GM12878 (cell line): ENCODE data around the gene DDIT3. TPM values are rescaled to one million over a fixed set of nuclear protein-coding genes. Genes with fewer than 3 reads are reported as not detected.

ENCODE experiments used
- ATAC-seq: fragments of 200-7000 bp; cut with Tn5 transposase; 3 replicates; pipeline ENCODE4 v1.9.1; 2020; ENCODE audit warnings: mild to moderate bottlenecking, moderate library complexity
- BruUV-seq: library from RNA; stranded (reverse); fragments of 400-500 nt; replicated peaks from 2 replicates; lab custom pipeline; 2021; lab: Mats Ljungman, UMichigan
- CTCF ChIA-PET: fragments of 300-600 bp; sonication (Branson Sonifier 250); formaldehyde crosslinking; extraction: SDS; loops from one replicate; lab custom pipeline; 2021; ENCODE audit warnings: inconsistent platforms; lab: Yijun Ruan, JAX
- POLR2A ChIA-PET: fragments of 350-600 bp; formaldehyde crosslinking; extraction: SDS; loops from one replicate; lab custom pipeline; 2021; ENCODE audit warnings: inconsistent platforms; lab: Charles Lee
- RAD21 ChIA-PET: fragments of 300-600 bp; sonication (Branson Sonifier 250); formaldehyde crosslinking; loops from one replicate; lab custom pipeline; 2023; ENCODE audit warnings: antibody characterized with exemption; ENCODE audit not compliant: unreplicated experiment; lab: Charles Lee
- SMC1A ChIA-PET: fragments of 300-600 bp; sonication (Branson Sonifier 250); formaldehyde crosslinking; loops from one replicate; lab custom pipeline; 2023; ENCODE audit not compliant: unreplicated experiment, uncharacterized antibody; lab: Charles Lee
- DNase-seq: peaks from one replicate; pipeline ENCODE4 v3.0.0-alpha.2; 2011; ENCODE audit warnings: low read depth, low spot score
- FAIRE-seq: peaks from 3 replicates; lab custom pipeline; 2011; peaks lifted over from hg19 to GRCh38; lab: Jason Lieb, UNC
- H2AFZ ChIP-seq: 2 replicates; pipeline ENCODE4 v1.6.0; 2011; ENCODE audit warnings: low read depth, low read length, control low read depth; ENCODE audit not compliant: control insufficient read depth
- H3K27ac ChIP-seq: 2 replicates; pipeline ENCODE4 v1.5.1; 2011; ENCODE audit warnings: control low read depth; ENCODE audit not compliant: control insufficient read depth, insufficient read depth
- H3K27me3 ChIP-seq, 2 experiments: replicated peaks in 1 of 2; 2 replicates each; pipeline versions ENCODE4 v1.6.0 to v1.6.1; 2011; ENCODE audit warnings: low read length in 1 of 2; ENCODE audit not compliant: control insufficient read depth in 2 of 2, insufficient read depth in 2 of 2
- H3K36me3 ChIP-seq, 2 experiments: 2 replicates each; pipeline ENCODE4 v1.5.1; 2011; ENCODE audit warnings: low read length in 1 of 2; ENCODE audit not compliant: control insufficient read depth in 2 of 2, insufficient read depth in 2 of 2
- H3K4me1 ChIP-seq: 2 replicates; pipeline ENCODE4 v1.6.1; 2011; ENCODE audit warnings: mild to moderate bottlenecking, low read length, moderate library complexity, mixed read lengths; ENCODE audit not compliant: control insufficient read depth, insufficient read depth
- H3K4me2 ChIP-seq: 2 replicates; pipeline ENCODE4 v1.6.0; 2011; ENCODE audit warnings: control low read depth; ENCODE audit not compliant: control insufficient read depth, insufficient read depth
- H3K4me3 ChIP-seq: fragments of 200-600 bp; sonication (generic); 2 replicates; pipeline ENCODE4 v1.5.1; 2016
- H3K79me2 ChIP-seq: 2 replicates; pipeline ENCODE4 v1.6.0; 2011; ENCODE audit warnings: low read length; ENCODE audit not compliant: control insufficient read depth, insufficient read depth
- H3K9ac ChIP-seq: 2 replicates; pipeline ENCODE4 v1.8.0; 2011; ENCODE audit warnings: low read length, control low read depth, mixed read lengths; ENCODE audit not compliant: control insufficient read depth, insufficient read depth
- H3K9me3 ChIP-seq: replicated peaks from 3 replicates; pipeline ENCODE4 v1.5.1; 2011; ENCODE audit warnings: mild to moderate bottlenecking, low read length; ENCODE audit not compliant: control insufficient read depth, insufficient read depth
- H4K20me1 ChIP-seq: 2 replicates; pipeline ENCODE4 v1.6.0; 2011; ENCODE audit not compliant: control insufficient read depth, insufficient read depth
- BHLHE40 ChIP-seq, 2 experiments: fragments of 450-650 bp in 1 of 2; IDR thresholded peaks; 2 replicates each; pipeline ENCODE4 v1.6.1; 2011 to 2017; ENCODE audit warnings: low read depth in 2 of 2, borderline replicate concordance in 1 of 2, improper control_type of control experiment in 1 of 2, low read length in 1 of 2, mild to moderate bottlenecking in 1 of 2
- CHD1 ChIP-seq: IDR thresholded peaks from 2 replicates; pipeline ENCODE4 v1.6.1; 2012; ENCODE audit warnings: low read depth, low read length, improper control_type of control experiment
- CHD4 ChIP-seq: fragments of 200-600 bp; sonication (generic); IDR thresholded peaks from 2 replicates; pipeline ENCODE4 v1.6.1; 2016; ENCODE audit warnings: mild to moderate bottlenecking
- FOS ChIP-seq: IDR thresholded peaks from 3 replicates; pipeline ENCODE4 v1.6.1; 2011; ENCODE audit warnings: borderline replicate concordance; ENCODE audit not compliant: insufficient read length; ENCODE audit errors: extremely low read depth
- GABPA ChIP-seq: IDR thresholded peaks from 2 replicates; pipeline ENCODE4 v1.6.1; 2014; ENCODE audit warnings: antibody characterized with exemption, low read depth, mild to moderate bottlenecking, inconsistent platforms
- MEF2A ChIP-seq: IDR thresholded peaks from 2 replicates; pipeline ENCODE4 v1.6.1; 2011; ENCODE audit warnings: low read depth, mild to moderate bottlenecking, low read length, moderate library complexity; ENCODE audit not compliant: insufficient read depth
- PKNOX1 ChIP-seq: fragments of 450-650 bp; IDR thresholded peaks from 2 replicates; pipeline ENCODE4 v1.6.1; 2016; ENCODE audit warnings: mild to moderate bottlenecking
- POLR2A ChIP-seq: IDR thresholded peaks from 2 replicates; pipeline ENCODE4 v1.6.1; 2011; ENCODE audit warnings: low read depth, mild to moderate bottlenecking, low read length
- SREBF1 ChIP-seq: IDR thresholded peaks from 2 replicates; pipeline ENCODE4 v1.6.1; 2012; ENCODE audit warnings: mild to moderate bottlenecking, low read length
- ZSCAN29 ChIP-seq: fragments of 450-650 bp; IDR thresholded peaks from 2 replicates; pipeline ENCODE4 v1.6.1; 2017; ENCODE audit warnings: mild to moderate bottlenecking, moderate library complexity
- WGBS: methylation state at CpG from one replicate; pipeline ENCODE4 v1.1.6; 2016; ENCODE audit warnings: low lambda C conversion rate; ENCODE audit not compliant: insufficient replicate concordance, insufficient coverage; ENCODE audit errors: missing lambda C conversion rate; 5-methylcytosine and 5-hydroxymethylcytosine counted together
- in situ Hi-C: fragments of 300-500 bp; cut with MboI; formaldehyde crosslinking; loops from 9 replicates; pipeline ENCODE4 v1.14.3; 2018; ENCODE audit warnings: mixed read lengths
- intact Hi-C: fragments of 100-400 bp; cut with micrococcal nuclease; formaldehyde crosslinking; loops from one replicate; pipeline ENCODE4 v1.14.2; 2022; ENCODE audit not compliant: unreplicated experiment
- polyA plus RNA-seq, 11 experiments: library from polyadenylated mRNA; depleted of rRNA in 4 of 11; unstranded in 6 of 11; stranded (reverse) in 5 of 11; fragments of >200 nt; fragmentation: Nextera tagmentation in 4 of 11; fragmentation: Illumina TruSeq in 1 of 11; extraction: Ambion mirVana in 4 of 11; extraction: Trizol in 1 of 11; gene quantifications; 1 replicate in 1 of 11; 2 replicates in 10 of 11; pipeline versions ENCODE4 v1.2.1 to v1.2.3, GENCODE V29; 2011 to 2016; ENCODE audit warnings: inconsistent platforms in 2 of 11, missing spikeins in 2 of 11, low read depth in 1 of 11
- total RNA-seq, 4 experiments: library from RNA; depleted of rRNA in 3 of 4; stranded (reverse); fragments of >200 nt in 3 of 4; fragmentation: Illumina TruSeq in 1 of 4; extraction: Trizol in 1 of 4; gene quantifications; 2 replicates each; pipeline versions ENCODE4 v1.2.1 to v1.2.3, GENCODE V29; 2013 to 2021
- TF ChIP-seq, protein P1 (sequence below): fragments of 450-650 bp; IDR thresholded peaks from 2 replicates; pipeline ENCODE4 v1.6.1; 2017; ENCODE audit warnings: borderline replicate concordance
- TF ChIP-seq, protein P2 (sequence below), 3 experiments: IDR thresholded peaks in 2 of 3; conservative IDR thresholded peaks in 1 of 3; 2 replicates each; pipeline ENCODE4 v1.5.1; 2011; ENCODE audit warnings: low read depth in 3 of 3, low read length in 3 of 3, mild to moderate bottlenecking in 3 of 3, control low read depth in 2 of 3, moderate library complexity in 2 of 3, inconsistent platforms in 1 of 3, mixed read lengths in 1 of 3; ENCODE audit not compliant: control insufficient read depth in 2 of 3, insufficient read depth in 1 of 3; ENCODE audit errors: extremely low read depth in 1 of 3

DDIT3 gene
- total and polyA plus RNA-seq, 10 of the 15 experiments (the other 5 are each of a cell fraction or from before 2014, with no cell fraction given), result 9.2 to 28.9 (median 15.5) TPM

DNA sequence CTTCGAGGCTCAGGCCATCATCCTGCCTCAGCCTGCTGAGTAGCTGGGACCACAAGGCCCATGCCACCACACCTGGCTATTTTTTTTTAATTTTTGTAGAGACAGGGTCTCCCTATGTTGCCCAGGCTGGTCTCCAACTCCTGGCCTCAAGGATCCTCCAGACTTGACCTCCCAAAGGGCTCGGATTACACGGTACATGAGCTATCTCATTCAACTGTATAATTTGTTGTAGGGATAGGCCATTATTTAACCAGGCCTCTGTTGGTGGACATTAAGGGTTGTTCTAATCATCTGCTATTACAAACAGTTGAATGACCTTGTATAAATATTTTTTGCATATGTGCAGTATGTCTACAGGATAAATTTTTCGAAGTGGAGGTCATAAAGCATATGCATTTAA is 38.5 kb upstream of the DDIT3 start (continued):
- TF ChIP-seq, protein P1, sequence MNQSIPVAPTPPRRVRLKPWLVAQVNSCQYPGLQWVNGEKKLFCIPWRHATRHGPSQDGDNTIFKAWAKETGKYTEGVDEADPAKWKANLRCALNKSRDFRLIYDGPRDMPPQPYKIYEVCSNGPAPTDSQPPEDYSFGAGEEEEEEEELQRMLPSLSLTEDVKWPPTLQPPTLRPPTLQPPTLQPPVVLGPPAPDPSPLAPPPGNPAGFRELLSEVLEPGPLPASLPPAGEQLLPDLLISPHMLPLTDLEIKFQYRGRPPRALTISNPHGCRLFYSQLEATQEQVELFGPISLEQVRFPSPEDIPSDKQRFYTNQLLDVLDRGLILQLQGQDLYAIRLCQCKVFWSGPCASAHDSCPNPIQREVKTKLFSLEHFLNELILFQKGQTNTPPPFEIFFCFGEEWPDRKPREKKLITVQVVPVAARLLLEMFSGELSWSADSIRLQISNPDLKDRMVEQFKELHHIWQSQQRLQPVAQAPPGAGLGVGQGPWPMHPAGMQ, result no peak
- no peak for TF ChIP-seq CHD1
- TF ChIP-seq CHD4, result no peak
- no peak for TF ChIP-seq BHLHE40 (IDR thresholded peaks at IDR 0.05; ENCODE audit: borderline replicate concordance in 1 of 2, low read depth in 2 of 2, low read length in 1 of 2)
- no peak for TF ChIP-seq FOS

GRCh38 chr12:57554897-57555296 is 34.6 kb upstream of the DDIT3 start:
- Histone ChIP-seq H3K79me2 (no peaks in the 10 kb centered on the region), H3K4me2 (no peak overlapping the region), H3K36me3 (no peaks in the 10 kb centered on the region), H3K9ac (no peak overlapping the region), H4K20me1 (no peaks in the 10 kb centered on the region), H2AFZ (no peak overlapping the region), H3K27me3 (peaks cover 0 to 3% of the 10 kb centered on the region in 2 experiments; a peak in 1 of 4 replicates), H3K9me3 (no peaks in the 10 kb centered on the region), H3K4me1 (no peaks in the 10 kb centered on the region), H3K27ac (no peak overlapping the region), H3K4me3 (no peak overlapping the region)
- intact Hi-C loops, result no loop called here
- TF ChIP-seq SREBF1 (no peak), POLR2A (no peak), GABPA (no peak), PKNOX1 (no peak), ZSCAN29 (no peak), MEF2A (no peak)
- TF ChIP-seq, protein P2, sequence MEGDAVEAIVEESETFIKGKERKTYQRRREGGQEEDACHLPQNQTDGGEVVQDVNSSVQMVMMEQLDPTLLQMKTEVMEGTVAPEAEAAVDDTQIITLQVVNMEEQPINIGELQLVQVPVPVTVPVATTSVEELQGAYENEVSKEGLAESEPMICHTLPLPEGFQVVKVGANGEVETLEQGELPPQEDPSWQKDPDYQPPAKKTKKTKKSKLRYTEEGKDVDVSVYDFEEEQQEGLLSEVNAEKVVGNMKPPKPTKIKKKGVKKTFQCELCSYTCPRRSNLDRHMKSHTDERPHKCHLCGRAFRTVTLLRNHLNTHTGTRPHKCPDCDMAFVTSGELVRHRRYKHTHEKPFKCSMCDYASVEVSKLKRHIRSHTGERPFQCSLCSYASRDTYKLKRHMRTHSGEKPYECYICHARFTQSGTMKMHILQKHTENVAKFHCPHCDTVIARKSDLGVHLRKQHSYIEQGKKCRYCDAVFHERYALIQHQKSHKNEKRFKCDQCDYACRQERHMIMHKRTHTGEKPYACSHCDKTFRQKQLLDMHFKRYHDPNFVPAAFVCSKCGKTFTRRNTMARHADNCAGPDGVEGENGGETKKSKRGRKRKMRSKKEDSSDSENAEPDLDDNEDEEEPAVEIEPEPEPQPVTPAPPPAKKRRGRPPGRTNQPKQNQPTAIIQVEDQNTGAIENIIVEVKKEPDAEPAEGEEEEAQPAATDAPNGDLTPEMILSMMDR (IDR thresholded peaks at IDR 0.05 in 2 of 3, conservative IDR thresholded peaks at IDR 0.05 in 1 of 3; ENCODE audit: control insufficient read depth in 2 of 3, extremely low read depth in 1 of 3, insufficient read depth in 1 of 3, low read depth in 3 of 3, low read length in 3 of 3), result no peak
- POLR2A ChIA-PET, result no interaction called here
- no peak for FAIRE-seq
- no peak for DNase-seq
- no peak for ATAC-seq
- in situ Hi-C loops, result no loop called here
- RAD21 ChIA-PET, result no interaction called here
- CTCF ChIA-PET, result interaction anchor here (1.7 kb wide), 1 partner anchor 100 kb away, joined by 4 read pairs; the partner anchor contains the start of gene INHBE
- BruUV-seq, result no TSS peak
- 47% methylated on average over 1 of the region's 1 CpG for WGBS
- SMC1A ChIA-PET, result no interaction called here
